ENCODE measurements around the gene TTC21B. TPM values are rescaled to one million over a fixed set of nuclear protein-coding genes. Genes with fewer than 3 reads are reported as not detected.

TTC21B gene
- total RNA-seq, 2 donors from 2014 or later: 23.7 to 34.1 TPM

GRCh38 chr2:165891943-165892342 is 61.6 kb downstream of the TTC21B start:
- Histone ChIP-seq H3K36me3 (peaks cover 9% of the 10 kb centered on the region), H3K27ac (no peak overlapping the region), H3K27me3 (replicated peaks; ENCODE audit: insufficient read depth) (no peaks in the 10 kb centered on the region), H3K4me1 (ENCODE audit: control insufficient read depth in 1 of 2, low read depth in 2 of 2) (no peaks in the 10 kb centered on the region), H3K4me3 (no peak overlapping the region), H3K9me3 (no peaks in the 10 kb centered on the region)
- no peak for TF ChIP-seq CTCF (IDR thresholded peaks at IDR 0.05)
- DNase-seq (ENCODE audit: low spot score) (no peak), ATAC-seq (ENCODE audit: insufficient number of reproducible peaks, low FRiP score, low read depth) (no peak)

GRCh38 chr2:165891345-165891744 is 62.2 kb downstream of the TTC21B start:
- Histone ChIP-seq H3K4me1 (ENCODE audit: control insufficient read depth in 1 of 2, low read depth in 2 of 2) (no peaks in the 10 kb centered on the region), H3K4me3 (no peak overlapping the region), H3K9me3 (no peaks in the 10 kb centered on the region), H3K36me3 (peaks cover 11% of the 10 kb centered on the region), H3K27ac (no peak overlapping the region), H3K27me3 (replicated peaks; ENCODE audit: insufficient read depth) (no peaks in the 10 kb centered on the region)
- no peak for TF ChIP-seq CTCF (IDR thresholded peaks at IDR 0.05)
- DNase-seq (ENCODE audit: low spot score) (no peak), ATAC-seq (ENCODE audit: insufficient number of reproducible peaks, low FRiP score, low read depth) (no peak)

GRCh38 chr2:165889798-165890197 is 63.8 kb downstream of the TTC21B start:
- peaks cover 11% of the 10 kb centered on the region for H3K36me3 ChIP-seq
- H3K9me3 ChIP-seq: no peaks in the 10 kb centered on the region
- H3K4me1 ChIP-seq (ENCODE audit: control insufficient read depth in 1 of 2, low read depth in 2 of 2): no peaks in the 10 kb centered on the region
- H3K27me3 ChIP-seq (replicated peaks; ENCODE audit: insufficient read depth): no peaks in the 10 kb centered on the region
- H3K27ac ChIP-seq: no peak overlapping the region
- H3K4me3 ChIP-seq: no peak overlapping the region
- no peak for ATAC-seq (ENCODE audit: insufficient number of reproducible peaks, low FRiP score, low read depth)
- DNase-seq (ENCODE audit: low spot score): no peak
- no peak for TF ChIP-seq CTCF (IDR thresholded peaks at IDR 0.05)

GRCh38 chr2:165889158-165889557 is 64.4 kb downstream of the TTC21B start:
- H3K4me3 ChIP-seq: no peak overlapping the region
- TF ChIP-seq CTCF (IDR thresholded peaks at IDR 0.05): no peak
- H3K36me3 ChIP-seq: peaks cover 11% of the 10 kb centered on the region
- H3K27ac ChIP-seq: no peak overlapping the region
- no peaks in the 10 kb centered on the region for H3K4me1 ChIP-seq (ENCODE audit: control insufficient read depth in 1 of 2, low read depth in 2 of 2)
- no peaks in the 10 kb centered on the region for H3K27me3 ChIP-seq (replicated peaks; ENCODE audit: insufficient read depth)
- DNase-seq (ENCODE audit: low spot score) (no peak), ATAC-seq (ENCODE audit: insufficient number of reproducible peaks, low FRiP score, low read depth) (no peak)
- H3K9me3 ChIP-seq: no peaks in the 10 kb centered on the region

GRCh38 chr2:165888171-165888570 is 65.4 kb downstream of the TTC21B start:
- ATAC-seq (ENCODE audit: insufficient number of reproducible peaks, low FRiP score, low read depth) (no peak), DNase-seq (ENCODE audit: low spot score) (no peak)
- Histone ChIP-seq H3K36me3 (peaks cover 8% of the 10 kb centered on the region), H3K4me3 (no peak overlapping the region), H3K4me1 (ENCODE audit: control insufficient read depth in 1 of 2, low read depth in 2 of 2) (no peaks in the 10 kb centered on the region), H3K9me3 (no peaks in the 10 kb centered on the region), H3K27me3 (replicated peaks; ENCODE audit: insufficient read depth) (no peaks in the 10 kb centered on the region), H3K27ac (no peak overlapping the region)
- no peak for TF ChIP-seq CTCF (IDR thresholded peaks at IDR 0.05)

Measured in thoracic aorta (tissue), 2 donors.